Measurements from ENCODE around the gene GPR15.

- no peak for TF ChIP-seq CTCF (IDR thresholded peaks at IDR 0.05)
- no peak for TF ChIP-seq POLR2A (IDR thresholded peaks at IDR 0.05)
These were observed 22.8 kb downstream of the GPR15 start for GRCh38 chr3:98554580-98554979.
